ENCODE data around the gene CFAP45.
A peak's percentile ranks its signal among the peaks of the same experiment; 100 is the strongest.

Gene CFAP45

GRCh38 chr1:159835862-159836525 lies 64.0 kb downstream of the CFAP45 start:
- Histone ChIP-seq H3K27ac (ENCODE audit: low read depth, low read length, poor library complexity, severe bottlenecking) (no peak overlapping the region), H2AFZ (ENCODE audit: low read length) (no peak overlapping the region), H4K20me1 (ENCODE audit: insufficient read depth, low read length) (no peaks in the 10 kb centered on the region), H3K4me1 (ENCODE audit: insufficient read depth, low read length, severe bottlenecking) (no peaks in the 10 kb centered on the region), H3K4me2 (ENCODE audit: low read length) (no peak overlapping the region), H3K4me3 (ENCODE audit: low read depth, low read length, poor library complexity, severe bottlenecking) (no peak overlapping the region), H3F3A (ENCODE audit: insufficient read depth, low read length) (no peaks in the 10 kb centered on the region), H3K27me3 (ENCODE audit: insufficient read depth, low read length) (0 out of 2 replicates have a peak, but pooled peaks cover 6% of the 10 kb centered on the region), H3K9ac (ENCODE audit: low read length) (no peak overlapping the region), H3K36me3 (ENCODE audit: insufficient read depth, low read length) (no peaks in the 10 kb centered on the region), H3K9me3 (ENCODE audit: low read length) (no peaks in the 10 kb centered on the region), H3K9me2 (ENCODE audit: low read depth, low read length) (no peaks in the 10 kb centered on the region), H3K79me2 (ENCODE audit: insufficient read depth, low read length) (no peaks in the 10 kb centered on the region)
- TF ChIP-seq EZH2 (IDR thresholded peaks at IDR 0.05; ENCODE audit: borderline replicate concordance, low read length) (no peak), CTCF (IDR thresholded peaks at IDR 0.05; ENCODE audit: low read length) (peak; percentile 14; the same call in 1 of the 2 replicates)

GRCh38 chr1:159835356-159835755 lies 64.6 kb downstream of the CFAP45 start:
- Histone ChIP-seq H2AFZ (ENCODE audit: low read length) (no peak overlapping the region), H3K9me3 (ENCODE audit: low read length) (no peaks in the 10 kb centered on the region)

GRCh38 chr1:159832309-159832708 lies 67.7 kb downstream of the CFAP45 start:
- no peaks in the 10 kb centered on the region; the same call in 1 of the 2 replicates for H3K27me3 ChIP-seq (ENCODE audit: insufficient read depth, low read length)
- no peaks in the 10 kb centered on the region for H3K36me3 ChIP-seq (ENCODE audit: insufficient read depth, low read length)
- H3K4me2 ChIP-seq (ENCODE audit: low read length): no peak overlapping the region
- TF ChIP-seq CTCF (IDR thresholded peaks at IDR 0.05; ENCODE audit: low read length) (no peak), EZH2 (IDR thresholded peaks at IDR 0.05; ENCODE audit: borderline replicate concordance, low read length) (no peak)
- H3K9me3 ChIP-seq (ENCODE audit: low read length): no peaks in the 10 kb centered on the region
- H3K9ac ChIP-seq (ENCODE audit: low read length): no peak overlapping the region
- no peak overlapping the region for H3K27ac ChIP-seq (ENCODE audit: low read depth, low read length, poor library complexity, severe bottlenecking)
- H3K4me1 ChIP-seq (ENCODE audit: insufficient read depth, low read length, severe bottlenecking): no peaks in the 10 kb centered on the region
- no peaks in the 10 kb centered on the region for H3K79me2 ChIP-seq (ENCODE audit: insufficient read depth, low read length)
- H3K9me2 ChIP-seq (ENCODE audit: low read depth, low read length): no peaks in the 10 kb centered on the region
- no peaks in the 10 kb centered on the region for H4K20me1 ChIP-seq (ENCODE audit: insufficient read depth, low read length)
- H3K4me3 ChIP-seq (ENCODE audit: low read depth, low read length, poor library complexity, severe bottlenecking): no peak overlapping the region
- H3F3A ChIP-seq (ENCODE audit: insufficient read depth, low read length): no peaks in the 10 kb centered on the region
- no peak overlapping the region for H2AFZ ChIP-seq (ENCODE audit: low read length)

More at GRCh38 chr1:159835356-159835755, 64.6 kb downstream of the CFAP45 start:
- Histone ChIP-seq H3K27ac (ENCODE audit: low read depth, low read length, poor library complexity, severe bottlenecking) (no peak overlapping the region), H3K79me2 (ENCODE audit: insufficient read depth, low read length) (no peaks in the 10 kb centered on the region), H3K36me3 (ENCODE audit: insufficient read depth, low read length) (no peaks in the 10 kb centered on the region), H3K9me2 (ENCODE audit: low read depth, low read length) (no peaks in the 10 kb centered on the region), H3K9ac (ENCODE audit: low read length) (no peak overlapping the region), H3K4me1 (ENCODE audit: insufficient read depth, low read length, severe bottlenecking) (no peaks in the 10 kb centered on the region), H3F3A (ENCODE audit: insufficient read depth, low read length) (no peaks in the 10 kb centered on the region), H3K27me3 (ENCODE audit: insufficient read depth, low read length) (0 out of 2 replicates have a peak, but pooled peaks cover 6% of the 10 kb centered on the region), H3K4me2 (ENCODE audit: low read length) (no peak overlapping the region), H3K4me3 (ENCODE audit: low read depth, low read length, poor library complexity, severe bottlenecking) (no peak overlapping the region), H4K20me1 (ENCODE audit: insufficient read depth, low read length) (no peaks in the 10 kb centered on the region)
- TF ChIP-seq EZH2 (IDR thresholded peaks at IDR 0.05; ENCODE audit: borderline replicate concordance, low read length) (no peak), CTCF (IDR thresholded peaks at IDR 0.05; ENCODE audit: low read length) (no peak)
